HEK293T (cell line): Measurements from ENCODE around the gene IGFL2.

ENCODE experiments used
- ELF4 ChIP-seq: fragments of 450-650 bp; IDR thresholded peaks from 2 replicates; pipeline ENCODE4 v1.6.1; 2017; ENCODE audit warnings: antibody characterized with exemption
- L3MBTL2 ChIP-seq: fragments of 450-650 bp; conservative IDR thresholded peaks from 2 replicates; pipeline ENCODE4 v1.6.1; 2016; ENCODE audit warnings: mild to moderate bottlenecking
- SP1 ChIP-seq: fragments of 450-650 bp; IDR thresholded peaks from 2 replicates; pipeline ENCODE4 v1.6.1; 2017

DNA sequence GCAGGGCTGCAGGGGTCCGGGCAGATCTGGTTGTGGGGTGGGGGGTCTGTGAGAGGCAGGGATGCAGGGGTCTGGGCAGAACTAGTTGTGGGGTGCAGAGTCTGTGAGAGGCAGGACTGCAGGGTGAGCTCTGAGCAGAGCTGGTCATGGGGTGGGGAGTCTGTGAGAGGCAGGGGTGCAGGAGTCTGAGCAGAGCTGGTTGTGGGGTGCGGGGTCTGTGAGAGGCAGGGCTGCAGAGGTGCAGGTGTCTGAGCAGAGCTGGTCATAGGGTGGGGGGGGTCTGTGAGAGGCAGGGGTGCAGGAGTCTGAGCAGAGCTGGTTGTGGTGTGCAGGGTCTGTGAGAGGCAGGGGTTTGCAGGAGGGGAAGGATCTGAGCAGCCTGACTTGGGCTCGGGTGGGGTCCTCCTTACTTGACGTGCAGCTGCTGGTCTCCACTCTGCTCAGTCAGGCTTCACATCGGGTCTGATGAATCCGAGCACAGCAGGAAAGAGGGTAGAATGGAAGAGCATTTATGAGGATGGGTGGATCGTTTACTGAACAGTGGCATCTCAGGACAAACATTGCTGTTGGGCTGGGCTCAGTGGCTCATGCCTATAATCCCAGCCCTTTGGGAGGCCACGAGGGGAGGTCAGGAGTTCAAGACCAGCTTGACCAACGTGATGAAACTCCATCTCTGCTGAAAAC is 31.2 kb downstream of the IGFL2 start:
- no peak for TF ChIP-seq SP1
- no peak for TF ChIP-seq ELF4
- TF ChIP-seq L3MBTL2, result no peak
